ENCODE results near the gene GPR62. TPM values are rescaled to one million over a fixed set of nuclear protein-coding genes. Genes with fewer than 3 reads are reported as not detected.

The GPR62 gene
- total and polyA plus RNA-seq, 9 of the 15 experiments (the other 6 are each of a cell fraction or from before 2014, with no cell fraction given) = not detected

DNA sequence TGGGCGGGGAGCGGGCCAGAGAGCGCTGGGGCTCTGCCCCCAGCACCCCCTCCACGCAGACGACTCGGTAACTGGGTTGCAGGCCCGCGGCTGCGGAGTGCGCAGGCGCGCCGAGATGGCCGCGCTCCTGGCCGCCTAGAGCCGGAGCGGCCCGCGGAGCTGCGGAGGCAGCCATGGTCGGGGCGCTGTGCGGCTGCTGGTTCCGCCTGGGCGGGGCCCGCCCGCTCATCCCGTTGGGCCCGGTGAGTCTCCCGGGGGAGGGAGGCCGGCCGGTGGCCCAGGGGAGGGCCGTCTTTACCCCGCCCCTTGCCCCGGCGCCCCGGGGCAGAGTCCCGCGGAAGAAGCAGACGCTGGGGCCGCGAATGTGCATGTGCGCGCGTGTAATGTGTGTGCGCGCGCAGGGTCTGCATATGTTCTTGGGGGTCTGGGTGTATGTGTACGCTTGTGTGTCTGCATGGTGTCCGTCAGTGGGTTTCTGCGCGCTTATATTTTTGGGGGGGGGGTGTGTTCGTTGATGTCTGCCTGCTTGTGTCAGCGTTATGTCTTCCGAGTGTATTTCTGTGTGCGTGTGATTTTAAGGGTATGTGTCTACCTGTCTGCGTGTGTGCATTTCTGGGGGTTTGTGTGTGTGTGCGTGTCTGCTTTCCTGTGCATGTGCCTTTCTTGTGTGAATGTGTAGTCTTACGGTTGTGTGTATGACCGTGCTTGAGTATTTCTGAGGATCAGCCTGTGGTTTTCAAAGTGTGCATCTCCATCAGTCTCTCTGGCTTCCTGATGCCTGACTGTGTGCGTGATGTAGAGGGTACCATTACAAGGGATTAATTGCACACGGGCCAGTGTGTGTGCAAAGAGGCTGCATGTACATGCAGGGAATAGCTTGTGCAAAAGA lies 20.0 kb downstream of the GPR62 start, which contains the start of gene ABHD14A (continued):
- TF ChIP-seq EP300 (IDR thresholded peaks at IDR 0.05; ENCODE audit: low read length) (0 out of 2 replicates have a peak, but pooled peaks have one; percentile 3), DPF2 (IDR thresholded peaks at IDR 0.05) (peak; percentile 14; the same call in 1 of the 2 replicates), ZC3H11A (IDR thresholded peaks at IDR 0.05; ENCODE audit: low read depth, low read length) (no peak), HDAC1 (IDR thresholded peaks at IDR 0.05) (peak in 1 of 2 experiments; percentile 64; a peak in 2 of 4 replicates), CHD1 (IDR thresholded peaks at IDR 0.05; ENCODE audit: low read length) (no peak), HLTF (IDR thresholded peaks at IDR 0.05) (peak; percentile 84; the same call in 1 of the 2 replicates), SMARCB1 (IDR thresholded peaks at IDR 0.05; ENCODE audit: insufficient read length, low read depth) (no peak), SP1 (CRISPR knock-in tag; IDR thresholded peaks at IDR 0.05) (no peak), ZBTB7A (IDR thresholded peaks at IDR 0.05; ENCODE audit: borderline replicate concordance, control insufficient read depth, low read depth, low read length) (peak; percentile 34; the same call in 1 of the 2 replicates), GABPB1 (CRISPR knock-in tag; IDR thresholded peaks at IDR 0.05) (no peak), FIP1L1 (IDR thresholded peaks at IDR 0.05; ENCODE audit: low read depth, low read length, poor library complexity, severe bottlenecking) (peak; percentile 47), NR4A1 (CRISPR knock-in tag; IDR thresholded peaks at IDR 0.05) (no peak), NR4A1 (tag; IDR thresholded peaks at IDR 0.05) (no peak), ZNF316 (IDR thresholded peaks at IDR 0.05) (peak; percentile 19; the same call in 1 of the 2 replicates), HDGF (IDR thresholded peaks at IDR 0.05) (peak; percentile 87; the same call in 1 of the 2 replicates), HMGN3 (IDR thresholded peaks at IDR 0.05; ENCODE audit: borderline replicate concordance, extremely low read depth, insufficient read length, low read depth, low read length) (peak; percentile 70)
- TF ChIP-seq, protein P1, sequence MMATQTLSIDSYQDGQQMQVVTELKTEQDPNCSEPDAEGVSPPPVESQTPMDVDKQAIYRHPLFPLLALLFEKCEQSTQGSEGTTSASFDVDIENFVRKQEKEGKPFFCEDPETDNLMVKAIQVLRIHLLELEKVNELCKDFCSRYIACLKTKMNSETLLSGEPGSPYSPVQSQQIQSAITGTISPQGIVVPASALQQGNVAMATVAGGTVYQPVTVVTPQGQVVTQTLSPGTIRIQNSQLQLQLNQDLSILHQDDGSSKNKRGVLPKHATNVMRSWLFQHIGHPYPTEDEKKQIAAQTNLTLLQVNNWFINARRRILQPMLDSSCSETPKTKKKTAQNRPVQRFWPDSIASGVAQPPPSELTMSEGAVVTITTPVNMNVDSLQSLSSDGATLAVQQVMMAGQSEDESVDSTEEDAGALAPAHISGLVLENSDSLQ (IDR thresholded peaks at IDR 0.05) = no peak
- TF ChIP-seq, protein P2, sequence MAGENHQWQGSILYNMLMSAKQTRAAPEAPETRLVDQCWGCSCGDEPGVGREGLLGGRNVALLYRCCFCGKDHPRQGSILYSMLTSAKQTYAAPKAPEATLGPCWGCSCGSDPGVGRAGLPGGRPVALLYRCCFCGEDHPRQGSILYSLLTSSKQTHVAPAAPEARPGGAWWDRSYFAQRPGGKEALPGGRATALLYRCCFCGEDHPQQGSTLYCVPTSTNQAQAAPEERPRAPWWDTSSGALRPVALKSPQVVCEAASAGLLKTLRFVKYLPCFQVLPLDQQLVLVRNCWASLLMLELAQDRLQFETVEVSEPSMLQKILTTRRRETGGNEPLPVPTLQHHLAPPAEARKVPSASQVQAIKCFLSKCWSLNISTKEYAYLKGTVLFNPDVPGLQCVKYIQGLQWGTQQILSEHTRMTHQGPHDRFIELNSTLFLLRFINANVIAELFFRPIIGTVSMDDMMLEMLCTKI (IDR thresholded peaks at IDR 0.05; ENCODE audit: partially characterized antibody) = no peak
- TF ChIP-seq, protein P3, sequence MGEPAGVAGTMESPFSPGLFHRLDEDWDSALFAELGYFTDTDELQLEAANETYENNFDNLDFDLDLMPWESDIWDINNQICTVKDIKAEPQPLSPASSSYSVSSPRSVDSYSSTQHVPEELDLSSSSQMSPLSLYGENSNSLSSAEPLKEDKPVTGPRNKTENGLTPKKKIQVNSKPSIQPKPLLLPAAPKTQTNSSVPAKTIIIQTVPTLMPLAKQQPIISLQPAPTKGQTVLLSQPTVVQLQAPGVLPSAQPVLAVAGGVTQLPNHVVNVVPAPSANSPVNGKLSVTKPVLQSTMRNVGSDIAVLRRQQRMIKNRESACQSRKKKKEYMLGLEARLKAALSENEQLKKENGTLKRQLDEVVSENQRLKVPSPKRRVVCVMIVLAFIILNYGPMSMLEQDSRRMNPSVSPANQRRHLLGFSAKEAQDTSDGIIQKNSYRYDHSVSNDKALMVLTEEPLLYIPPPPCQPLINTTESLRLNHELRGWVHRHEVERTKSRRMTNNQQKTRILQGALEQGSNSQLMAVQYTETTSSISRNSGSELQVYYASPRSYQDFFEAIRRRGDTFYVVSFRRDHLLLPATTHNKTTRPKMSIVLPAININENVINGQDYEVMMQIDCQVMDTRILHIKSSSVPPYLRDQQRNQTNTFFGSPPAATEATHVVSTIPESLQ (CRISPR knock-in tag; IDR thresholded peaks at IDR 0.05) = no peak
- TF ChIP-seq, protein P4, sequence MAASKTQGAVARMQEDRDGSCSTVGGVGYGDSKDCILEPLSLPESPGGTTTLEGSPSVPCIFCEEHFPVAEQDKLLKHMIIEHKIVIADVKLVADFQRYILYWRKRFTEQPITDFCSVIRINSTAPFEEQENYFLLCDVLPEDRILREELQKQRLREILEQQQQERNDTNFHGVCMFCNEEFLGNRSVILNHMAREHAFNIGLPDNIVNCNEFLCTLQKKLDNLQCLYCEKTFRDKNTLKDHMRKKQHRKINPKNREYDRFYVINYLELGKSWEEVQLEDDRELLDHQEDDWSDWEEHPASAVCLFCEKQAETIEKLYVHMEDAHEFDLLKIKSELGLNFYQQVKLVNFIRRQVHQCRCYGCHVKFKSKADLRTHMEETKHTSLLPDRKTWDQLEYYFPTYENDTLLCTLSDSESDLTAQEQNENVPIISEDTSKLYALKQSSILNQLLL (CRISPR knock-in tag; IDR thresholded peaks at IDR 0.05; ENCODE audit: borderline replicate concordance) = no peak
- TF ChIP-seq, protein P5, sequence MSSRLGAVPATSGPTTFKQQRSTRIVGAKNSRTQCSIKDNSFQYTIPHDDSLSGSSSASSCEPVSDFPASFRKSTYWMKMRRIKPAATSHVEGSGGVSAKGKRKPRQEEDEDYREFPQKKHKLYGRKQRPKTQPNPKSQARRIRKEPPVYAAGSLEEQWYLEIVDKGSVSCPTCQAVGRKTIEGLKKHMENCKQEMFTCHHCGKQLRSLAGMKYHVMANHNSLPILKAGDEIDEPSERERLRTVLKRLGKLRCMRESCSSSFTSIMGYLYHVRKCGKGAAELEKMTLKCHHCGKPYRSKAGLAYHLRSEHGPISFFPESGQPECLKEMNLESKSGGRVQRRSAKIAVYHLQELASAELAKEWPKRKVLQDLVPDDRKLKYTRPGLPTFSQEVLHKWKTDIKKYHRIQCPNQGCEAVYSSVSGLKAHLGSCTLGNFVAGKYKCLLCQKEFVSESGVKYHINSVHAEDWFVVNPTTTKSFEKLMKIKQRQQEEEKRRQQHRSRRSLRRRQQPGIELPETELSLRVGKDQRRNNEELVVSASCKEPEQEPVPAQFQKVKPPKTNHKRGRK (tag; IDR thresholded peaks at IDR 0.05) = no peak

All from K562 (cell line).